HCT116 (cell line): Measurements from ENCODE around the gene CCDC154. TPM values are rescaled to one million over a fixed set of nuclear protein-coding genes. Genes with fewer than 3 reads are reported as not detected.

Experiments used
- ATAC-seq: fragments of 200-7000 bp; cut with Tn5 transposase; 2 replicates; pipeline ENCODE4 v1.9.1; 2020; ENCODE audit warnings: mild to moderate bottlenecking, moderate library complexity
- BruUV-seq: library from RNA; stranded (reverse); fragments of 400-500 nt; replicated peaks from 2 replicates; lab custom pipeline; 2021; lab: Mats Ljungman, UMichigan
- CTCF ChIA-PET: fragments of 300-600 bp; sonication (Branson Sonifier 250); formaldehyde crosslinking; loops from one replicate; lab custom pipeline; 2021; ENCODE audit warnings: antibody characterized with exemption; lab: Charles Lee
- POLR2A ChIA-PET: fragments of 300-600, 350-600 bp; sonication (Branson Sonifier 250); formaldehyde crosslinking; loops from one replicate; lab custom pipeline; 2021; ENCODE audit warnings: antibody characterized with exemption; lab: Charles Lee
- RAD21 ChIA-PET, 2 experiments: fragments of 300-600 bp; sonication (Branson Sonifier 250); formaldehyde crosslinking; loops; one replicate each; lab custom pipeline; 2023; ENCODE audit warnings: low total read pairs in 2 of 2; ENCODE audit not compliant: uncharacterized antibody in 2 of 2, unreplicated experiment in 2 of 2, low non-redundant PET in 1 of 2; lab: Charles Lee
- DNase-seq: peaks from one replicate; pipeline ENCODE4 v3.0.0-alpha.2; 2010; ENCODE audit warnings: low read depth, low spot score
- H2AFZ ChIP-seq: fragments of 200-600 bp; shearing (Covaris generic), sonication (generic); 2 replicates; pipeline ENCODE4 v1.6.1; 2017; ENCODE audit warnings: low read depth, mixed run types, mixed read lengths, antibody characterized with exemption, low read length; ENCODE audit not compliant: poor library complexity, severe bottlenecking
- H3K27ac ChIP-seq: 2 replicates; pipeline ENCODE4 v1.5.1; 2012; ENCODE audit warnings: low read depth, low read length
- H3K27me3 ChIP-seq: fragments of 200-600 bp; sonication (generic); 2 replicates; pipeline ENCODE4 v1.6.1; 2016; ENCODE audit warnings: mixed run types, low read length, mixed read lengths; ENCODE audit not compliant: insufficient read depth
- H3K36me3 ChIP-seq, 2 experiments: fragments of 200-500 bp in 1 of 2; fragments of 200-600 bp in 1 of 2; sonication (Bioruptor generic) in 1 of 2; sonication (generic) in 1 of 2; 2 replicates each; pipeline versions ENCODE4 v1.5.1 to v1.6.1; 2014 to 2016; ENCODE audit warnings: low read length in 2 of 2, inconsistent platforms in 1 of 2, mixed read lengths in 1 of 2, mixed run types in 1 of 2; ENCODE audit not compliant: insufficient read depth in 2 of 2, control insufficient read depth in 1 of 2
- H3K4me1 ChIP-seq, 2 experiments: fragments of 200-600 bp in 1 of 2; sonication (generic) in 1 of 2; 2 replicates each; pipeline versions ENCODE4 v1.5.1 to v1.6.1; 2012 to 2017; ENCODE audit warnings: low read length in 2 of 2, inconsistent platforms in 1 of 2, mild to moderate bottlenecking in 1 of 2, mixed read lengths in 1 of 2, mixed run types in 1 of 2, moderate library complexity in 1 of 2; ENCODE audit not compliant: insufficient read depth in 2 of 2, control insufficient read depth in 1 of 2
- H3K4me2 ChIP-seq: fragments of 200-600 bp; sonication (generic); 2 replicates; pipeline ENCODE4 v1.6.1; 2017; ENCODE audit warnings: mixed run types, low read length, mixed read lengths
- H3K4me3 ChIP-seq, 2 experiments: fragments of 200-600 bp in 1 of 2; sonication (generic) in 1 of 2; replicated peaks in 1 of 2; 2 replicates each; pipeline ENCODE4 v1.5.1; 2011 to 2016; ENCODE audit warnings: low read length in 2 of 2, control low read depth in 1 of 2, low read depth in 1 of 2, mild to moderate bottlenecking in 1 of 2, mixed read lengths in 1 of 2, mixed run types in 1 of 2
- H3K79me2 ChIP-seq: fragments of 200-600 bp; sonication (generic); 2 replicates; pipeline ENCODE4 v1.6.1; 2017; ENCODE audit warnings: mild to moderate bottlenecking, mixed run types, low read length, moderate library complexity, mixed read lengths; ENCODE audit not compliant: insufficient read depth
- H3K9ac ChIP-seq: fragments of 200-600 bp; sonication (generic); 2 replicates; pipeline ENCODE4 v1.6.1; 2016; ENCODE audit warnings: low read length, mixed read lengths
- H3K9me2 ChIP-seq: fragments of 200-600 bp; sonication (generic), shearing (Covaris generic); 2 replicates; pipeline ENCODE4 v1.6.1; 2017; ENCODE audit warnings: mixed run types, mild to moderate bottlenecking, moderate library complexity; ENCODE audit not compliant: insufficient read depth
- H3K9me3 ChIP-seq, 2 experiments: fragments of 200-500 bp in 1 of 2; fragments of 200-600 bp in 1 of 2; sonication (Bioruptor generic) in 1 of 2; sonication (generic) in 1 of 2; 2 replicates each; pipeline ENCODE4 v1.6.1; 2014 to 2017; ENCODE audit warnings: low read length in 2 of 2, mixed read lengths in 2 of 2, inconsistent platforms in 1 of 2, low read depth in 1 of 2, mild to moderate bottlenecking in 1 of 2, mixed run types in 1 of 2, moderate library complexity in 1 of 2; ENCODE audit not compliant: control insufficient read depth in 1 of 2, insufficient read depth in 1 of 2
- H4K20me1 ChIP-seq: fragments of 200-600 bp; sonication (generic), shearing (Covaris generic); 2 replicates; pipeline ENCODE4 v1.6.1; 2017; ENCODE audit warnings: mixed run types, mild to moderate bottlenecking, moderate library complexity; ENCODE audit not compliant: insufficient read depth
- EGR1 ChIP-seq: IDR thresholded peaks from 2 replicates; pipeline ENCODE4 v1.6.1; 2012; ENCODE audit warnings: low read depth
- FOSL1 ChIP-seq: IDR thresholded peaks from 2 replicates; pipeline ENCODE4 v1.6.1; 2012; ENCODE audit warnings: low read depth
- REST ChIP-seq: IDR thresholded peaks from 2 replicates; pipeline ENCODE4 v1.6.1; 2012; ENCODE audit warnings: low read depth
- SP1 ChIP-seq: IDR thresholded peaks from 2 replicates; pipeline ENCODE4 v1.6.1; 2012; ENCODE audit warnings: low read depth
- SRF ChIP-seq: IDR thresholded peaks from 2 replicates; pipeline ENCODE4 v1.6.1; 2012; ENCODE audit warnings: low read depth
- ZBTB33 ChIP-seq: IDR thresholded peaks from 2 replicates; pipeline ENCODE4 v1.6.1; 2011; ENCODE audit warnings: mild to moderate bottlenecking, low read length, moderate library complexity; ENCODE audit not compliant: insufficient replicate concordance; ENCODE audit errors: extremely low read depth
- ZFX ChIP-seq: fragments of 450-650 bp; IDR thresholded peaks from 2 replicates; pipeline ENCODE4 v1.6.1; 2017
- ZNF274 ChIP-seq: fragments of 200-500 bp; sonication (Bioruptor generic); IDR thresholded peaks from 2 replicates; pipeline ENCODE4 v1.6.1; 2014; ENCODE audit warnings: mild to moderate bottlenecking, low read depth, low read length, inconsistent platforms
- intact Hi-C: fragments of 100-400 bp; cut with micrococcal nuclease; formaldehyde crosslinking; loops from 2 replicates; pipeline ENCODE4 v1.10.0; 2022
- total RNA-seq: library from RNA; stranded (reverse); gene quantifications from one replicate; pipeline ENCODE4 v1.2.1, GENCODE V29; 2021; ENCODE audit not compliant: unreplicated experiment

CCDC154 gene
- total RNA-seq, 1 experiment from 2014 or later = 1.7 TPM

- TF ChIP-seq REST = no peak
These were observed 13.3 kb upstream of the CCDC154 start (continued) for GRCh38 chr16:1457489-1458245.

GRCh38 chr16:1456951-1457350 is 12.6 kb upstream of the CCDC154 start:
- ATAC-seq = no peak
- no peaks in the 10 kb centered on the region for H3K27me3 ChIP-seq
- POLR2A ChIA-PET = no interaction called here
- no peaks in the 10 kb centered on the region for H3K9me2 ChIP-seq
- H3K9me3 ChIP-seq = no peaks in the 10 kb centered on the region
- intact Hi-C loops = no loop called here
- no TSS peak for BruUV-seq
- TF ChIP-seq EGR1 = no peak
- no peak for TF ChIP-seq REST
- TF ChIP-seq ZNF274 = no peak
- TF ChIP-seq SRF = no peak
- no peak for TF ChIP-seq ZFX
- TF ChIP-seq FOSL1 = no peak
- no peak for TF ChIP-seq SP1
- TF ChIP-seq ZBTB33 = no peak
- TF ChIP-seq, all 23 proteins: peak for 0
- DNase-seq = no peak
- CTCF ChIA-PET = no interaction called here
- RAD21 ChIA-PET = no interaction called here
- Histone ChIP-seq H3K4me1 (no peaks in the 10 kb centered on the region), H3K9ac (no peak overlapping the region), H3K4me3 (no peak overlapping the region), H3K27ac (no peak overlapping the region), H3K4me2 (no peak overlapping the region), H2AFZ (no peak overlapping the region), H3K36me3 (no peaks in the 10 kb centered on the region; a peak in 1 of 4 replicates), H4K20me1 (no peaks in the 10 kb centered on the region), H3K79me2 (no peaks in the 10 kb centered on the region)
